Gastrocnemius medialis (tissue), 4 donors: ENCODE measurements around the gene CHRM5.

Experiments
- POLR2A ChIP-seq, 2 donors: fragments of 450-650 bp; IDR thresholded peaks; one replicate each; pipeline ENCODE4 v1.6.1; 2017; ENCODE audit warnings: antibody characterized with exemption in 2 of 2, mild to moderate bottlenecking in 2 of 2, moderate library complexity in 2 of 2
- TF ChIP-seq, protein P1 (sequence below), 5 experiments: fragments of 450-650 bp in 3 of 5; fragments of 200-600 bp in 2 of 5; sonication (generic) in 2 of 5; IDR thresholded peaks in 4 of 5; conservative IDR thresholded peaks in 1 of 5; 1 replicate in 4 of 5; 2 replicates in 1 of 5; pipeline ENCODE4 v1.5.1; 2016 to 2019; ENCODE audit warnings: antibody characterized with exemption in 5 of 5, mild to moderate bottlenecking in 3 of 5, moderate library complexity in 3 of 5

- TF ChIP-seq, protein P1, sequence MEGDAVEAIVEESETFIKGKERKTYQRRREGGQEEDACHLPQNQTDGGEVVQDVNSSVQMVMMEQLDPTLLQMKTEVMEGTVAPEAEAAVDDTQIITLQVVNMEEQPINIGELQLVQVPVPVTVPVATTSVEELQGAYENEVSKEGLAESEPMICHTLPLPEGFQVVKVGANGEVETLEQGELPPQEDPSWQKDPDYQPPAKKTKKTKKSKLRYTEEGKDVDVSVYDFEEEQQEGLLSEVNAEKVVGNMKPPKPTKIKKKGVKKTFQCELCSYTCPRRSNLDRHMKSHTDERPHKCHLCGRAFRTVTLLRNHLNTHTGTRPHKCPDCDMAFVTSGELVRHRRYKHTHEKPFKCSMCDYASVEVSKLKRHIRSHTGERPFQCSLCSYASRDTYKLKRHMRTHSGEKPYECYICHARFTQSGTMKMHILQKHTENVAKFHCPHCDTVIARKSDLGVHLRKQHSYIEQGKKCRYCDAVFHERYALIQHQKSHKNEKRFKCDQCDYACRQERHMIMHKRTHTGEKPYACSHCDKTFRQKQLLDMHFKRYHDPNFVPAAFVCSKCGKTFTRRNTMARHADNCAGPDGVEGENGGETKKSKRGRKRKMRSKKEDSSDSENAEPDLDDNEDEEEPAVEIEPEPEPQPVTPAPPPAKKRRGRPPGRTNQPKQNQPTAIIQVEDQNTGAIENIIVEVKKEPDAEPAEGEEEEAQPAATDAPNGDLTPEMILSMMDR (IDR thresholded peaks at IDR 0.05 in 4 of 5, conservative IDR thresholded peaks at IDR 0.05 in 1 of 5): no peak
- no peak for TF ChIP-seq POLR2A (IDR thresholded peaks at IDR 0.05)
Measured at GRCh38 chr15:34039790-34040113, 71.5 kb downstream of the CHRM5 start.
